ENCODE results near the gene CGB1. TPM values are rescaled to one million over a fixed set of nuclear protein-coding genes. Genes with fewer than 3 reads are reported as not detected.

Gene CGB1
- total RNA-seq, 2 experiments from 2014 or later, result not detected

GRCh38 chr19:49011194-49011593 is 25.5 kb downstream of the CGB1 start:
- H3K36me3 ChIP-seq (ENCODE audit: insufficient read depth, low read length), result peaks cover 82% of the 10 kb centered on the region
- no TSS peak for BruUV-seq (replicated peaks)

GRCh38 chr19:49010453-49010852 is 26.2 kb downstream of the CGB1 start:
- BruUV-seq (replicated peaks), result no TSS peak
- no peaks in the 10 kb centered on the region for H3K4me1 ChIP-seq (ENCODE audit: insufficient read depth, low read length, poor library complexity, severe bottlenecking)
- ChIA-PET POLR2A (interaction anchor here (0.6 kb wide), 1 partner anchor 50 kb away, joined by 3 read pairs; no protein-coding TSS in a partner anchor), CTCF (ENCODE audit: unreplicated experiment) (no interaction called here)
- H3K9me2 ChIP-seq (ENCODE audit: insufficient read depth, low read length), result no peaks in the 10 kb centered on the region
- H3K4me2 ChIP-seq (ENCODE audit: low read length), result no peak overlapping the region
- H3K4me3 ChIP-seq (ENCODE audit: low read depth, low read length, poor library complexity, severe bottlenecking), result no peak overlapping the region
- no peaks in the 10 kb centered on the region for H3K9me3 ChIP-seq (ENCODE audit: low read length)
- no peak overlapping the region for H2AFZ ChIP-seq (ENCODE audit: low read length)
- no peak overlapping the region for H3K27ac ChIP-seq (ENCODE audit: low read depth, low read length, poor library complexity, severe bottlenecking)
- peaks cover 82% of the 10 kb centered on the region for H3K36me3 ChIP-seq (ENCODE audit: insufficient read depth, low read length)
- no peaks in the 10 kb centered on the region for H4K20me1 ChIP-seq (ENCODE audit: insufficient read depth, low read length)
- intact Hi-C loops (cut with micrococcal nuclease; ENCODE audit: unreplicated experiment), result no loop called here
- DNase-seq (ENCODE audit: low spot score), result no peak
- TF ChIP-seq EZH2phosphoT487 (IDR thresholded peaks at IDR 0.05; ENCODE audit: borderline replicate concordance, low read depth, low read length), result no peak
- TF ChIP-seq, protein P1, sequence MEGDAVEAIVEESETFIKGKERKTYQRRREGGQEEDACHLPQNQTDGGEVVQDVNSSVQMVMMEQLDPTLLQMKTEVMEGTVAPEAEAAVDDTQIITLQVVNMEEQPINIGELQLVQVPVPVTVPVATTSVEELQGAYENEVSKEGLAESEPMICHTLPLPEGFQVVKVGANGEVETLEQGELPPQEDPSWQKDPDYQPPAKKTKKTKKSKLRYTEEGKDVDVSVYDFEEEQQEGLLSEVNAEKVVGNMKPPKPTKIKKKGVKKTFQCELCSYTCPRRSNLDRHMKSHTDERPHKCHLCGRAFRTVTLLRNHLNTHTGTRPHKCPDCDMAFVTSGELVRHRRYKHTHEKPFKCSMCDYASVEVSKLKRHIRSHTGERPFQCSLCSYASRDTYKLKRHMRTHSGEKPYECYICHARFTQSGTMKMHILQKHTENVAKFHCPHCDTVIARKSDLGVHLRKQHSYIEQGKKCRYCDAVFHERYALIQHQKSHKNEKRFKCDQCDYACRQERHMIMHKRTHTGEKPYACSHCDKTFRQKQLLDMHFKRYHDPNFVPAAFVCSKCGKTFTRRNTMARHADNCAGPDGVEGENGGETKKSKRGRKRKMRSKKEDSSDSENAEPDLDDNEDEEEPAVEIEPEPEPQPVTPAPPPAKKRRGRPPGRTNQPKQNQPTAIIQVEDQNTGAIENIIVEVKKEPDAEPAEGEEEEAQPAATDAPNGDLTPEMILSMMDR (conservative IDR thresholded peaks at IDR 0.05; ENCODE audit: low read length), result no peak
- H3K79me2 ChIP-seq (ENCODE audit: insufficient read depth, low read depth, low read length), result no peaks in the 10 kb centered on the region

More at GRCh38 chr19:49011194-49011593, 25.5 kb downstream of the CGB1 start:
- ChIA-PET POLR2A (no interaction called here), CTCF (ENCODE audit: unreplicated experiment) (no interaction called here)
- Histone ChIP-seq H3K9me3 (ENCODE audit: low read length) (no peaks in the 10 kb centered on the region), H3K4me1 (ENCODE audit: insufficient read depth, low read length, poor library complexity, severe bottlenecking) (no peaks in the 10 kb centered on the region), H3K4me2 (ENCODE audit: low read length) (no peak overlapping the region), H3K4me3 (ENCODE audit: low read depth, low read length, poor library complexity, severe bottlenecking) (no peak overlapping the region), H2AFZ (ENCODE audit: low read length) (no peak overlapping the region), H3K27ac (ENCODE audit: low read depth, low read length, poor library complexity, severe bottlenecking) (no peak overlapping the region), H3K79me2 (ENCODE audit: insufficient read depth, low read depth, low read length) (no peaks in the 10 kb centered on the region), H4K20me1 (ENCODE audit: insufficient read depth, low read length) (no peaks in the 10 kb centered on the region), H3K9me2 (ENCODE audit: insufficient read depth, low read length) (no peaks in the 10 kb centered on the region)
- DNase-seq (ENCODE audit: low spot score), result no peak
- TF ChIP-seq EZH2phosphoT487 (IDR thresholded peaks at IDR 0.05; ENCODE audit: borderline replicate concordance, low read depth, low read length), result no peak
- intact Hi-C loops (cut with micrococcal nuclease; ENCODE audit: unreplicated experiment), result no loop called here

DNA sequence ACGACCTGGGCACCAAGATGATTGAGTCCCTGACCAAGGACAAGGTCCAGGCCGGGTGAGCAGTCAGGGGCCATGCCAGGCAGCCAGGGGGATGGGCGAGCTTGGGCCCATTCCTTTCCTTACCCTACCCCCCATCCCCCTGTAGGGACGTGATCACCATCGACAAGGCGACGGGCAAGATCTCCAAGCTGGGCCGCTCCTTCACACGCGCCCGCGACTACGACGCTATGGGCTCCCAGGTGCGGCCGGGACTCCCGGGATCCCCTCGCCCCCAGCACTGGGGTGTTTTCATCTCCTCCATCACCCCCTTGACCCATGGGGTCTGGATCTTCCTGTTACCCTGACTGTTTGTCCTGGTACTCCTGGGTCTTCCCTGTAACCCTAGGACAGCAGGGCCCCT is 26.9 kb downstream of the CGB1 start:
- POLR2A ChIA-PET, result interaction anchor here (0.7 kb wide), 1 partner anchor 46 kb away, joined by 4 read pairs; no protein-coding TSS in a partner anchor
- H3K9me3 ChIP-seq (ENCODE audit: low read length), result no peaks in the 10 kb centered on the region
- intact Hi-C loops (cut with micrococcal nuclease; ENCODE audit: unreplicated experiment), result no loop called here
- no peak overlapping the region for H2AFZ ChIP-seq (ENCODE audit: low read length)
- no peak overlapping the region for H3K27ac ChIP-seq (ENCODE audit: low read depth, low read length, poor library complexity, severe bottlenecking)
- CTCF ChIA-PET (ENCODE audit: unreplicated experiment), result no interaction called here
- peaks cover 82% of the 10 kb centered on the region for H3K36me3 ChIP-seq (ENCODE audit: insufficient read depth, low read length)
- H3K9me2 ChIP-seq (ENCODE audit: insufficient read depth, low read length), result no peaks in the 10 kb centered on the region
- no peak overlapping the region for H3K4me2 ChIP-seq (ENCODE audit: low read length)
- no peak for TF ChIP-seq EZH2phosphoT487 (IDR thresholded peaks at IDR 0.05; ENCODE audit: borderline replicate concordance, low read depth, low read length)
- TF ChIP-seq, protein P1 (conservative IDR thresholded peaks at IDR 0.05; ENCODE audit: low read length), result no peak
- no peaks in the 10 kb centered on the region for H3K4me1 ChIP-seq (ENCODE audit: insufficient read depth, low read length, poor library complexity, severe bottlenecking)
- DNase-seq (ENCODE audit: low spot score), result no peak
- no TSS peak for BruUV-seq (replicated peaks)
- no peak overlapping the region for H3K4me3 ChIP-seq (ENCODE audit: low read depth, low read length, poor library complexity, severe bottlenecking)
- no peaks in the 10 kb centered on the region for H3K79me2 ChIP-seq (ENCODE audit: insufficient read depth, low read depth, low read length)
- H4K20me1 ChIP-seq (ENCODE audit: insufficient read depth, low read length), result no peaks in the 10 kb centered on the region

All from OCI-LY7 (cell line).